Hematopoietic multipotent progenitor cell treated with erythropoietin and hydrocortisone succinate and interleukin-3 and kit ligand, for 15 days (in vitro differentiated cells): ENCODE data around the gene ZNF324.
A peak's percentile ranks its signal among the peaks of the same experiment; 100 is the strongest.
"Not testable (repeated sequence)": the region's sequence is repeated elsewhere in the genome, so short reads cannot be mapped to it uniquely, and the experiment has no call there.

Experiments
- DNase-seq: peaks from one replicate; pipeline ENCODE4 v3.0.0-alpha.2; 2015; ENCODE audit warnings: low spot score

The ZNF324 gene

GRCh38 chr19:58471736-58472135, 4.9 kb downstream of the ZNF324 start:
- DNase-seq: no peak

DNA sequence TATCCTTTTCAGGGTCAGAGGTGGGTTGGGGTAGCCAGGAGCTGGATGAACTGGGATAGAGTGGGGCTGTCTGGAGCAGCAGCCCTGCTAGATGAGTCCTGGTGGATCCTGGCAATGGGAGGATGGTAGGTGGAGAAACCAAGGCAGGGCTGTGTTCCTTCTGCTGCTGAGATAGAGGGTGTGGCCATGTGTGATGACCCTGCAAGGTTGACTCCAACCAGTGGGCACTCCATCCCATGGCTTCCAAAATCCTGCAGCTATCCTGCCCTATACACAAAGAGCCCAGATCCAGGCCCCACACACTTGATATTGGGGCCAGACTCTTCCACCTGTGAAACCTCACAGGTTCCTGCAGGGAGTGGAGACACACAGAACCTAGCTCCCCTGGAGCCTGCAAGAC, 6.9 kb downstream of the ZNF324 start:
- DNase-seq: no peak

DNA sequence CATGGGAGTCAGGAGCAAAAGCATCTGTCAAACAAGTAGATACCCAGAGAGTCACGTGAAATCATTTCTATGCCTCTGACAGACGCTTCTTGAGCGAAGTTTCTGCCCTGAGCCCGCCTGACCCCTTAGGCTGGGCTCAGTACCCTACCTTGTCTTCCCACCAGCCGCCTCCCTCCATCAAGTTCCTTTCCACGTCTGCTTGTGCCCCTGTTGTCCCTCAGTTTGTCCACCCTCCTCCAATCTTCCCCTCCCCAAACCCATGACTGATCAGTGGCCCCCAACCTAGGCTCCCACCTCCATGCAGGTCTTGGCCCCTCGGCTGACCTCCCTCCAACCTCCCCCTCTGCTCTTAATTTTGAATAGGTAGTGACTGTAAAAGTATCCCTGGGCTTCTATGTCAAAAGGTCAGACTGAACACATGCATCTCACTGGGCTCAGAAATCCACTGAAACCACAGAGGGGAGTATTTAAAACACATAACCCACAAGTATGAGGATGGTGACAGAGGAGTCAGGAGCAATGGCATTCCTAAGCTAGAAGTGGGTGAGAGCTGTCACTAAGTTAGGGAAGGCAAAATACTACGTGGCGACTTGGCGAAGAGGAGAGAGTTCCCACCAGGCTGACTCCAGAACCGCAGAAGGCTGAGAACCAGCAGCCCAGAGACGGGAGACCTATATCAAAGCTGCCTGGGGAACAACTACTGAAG, 7.6 kb downstream of the ZNF324 start:
- DNase-seq: no peak

- no peak for DNase-seq
Observed at GRCh38 chr19:58474997-58475713, 8.3 kb downstream of the ZNF324 start.

DNA sequence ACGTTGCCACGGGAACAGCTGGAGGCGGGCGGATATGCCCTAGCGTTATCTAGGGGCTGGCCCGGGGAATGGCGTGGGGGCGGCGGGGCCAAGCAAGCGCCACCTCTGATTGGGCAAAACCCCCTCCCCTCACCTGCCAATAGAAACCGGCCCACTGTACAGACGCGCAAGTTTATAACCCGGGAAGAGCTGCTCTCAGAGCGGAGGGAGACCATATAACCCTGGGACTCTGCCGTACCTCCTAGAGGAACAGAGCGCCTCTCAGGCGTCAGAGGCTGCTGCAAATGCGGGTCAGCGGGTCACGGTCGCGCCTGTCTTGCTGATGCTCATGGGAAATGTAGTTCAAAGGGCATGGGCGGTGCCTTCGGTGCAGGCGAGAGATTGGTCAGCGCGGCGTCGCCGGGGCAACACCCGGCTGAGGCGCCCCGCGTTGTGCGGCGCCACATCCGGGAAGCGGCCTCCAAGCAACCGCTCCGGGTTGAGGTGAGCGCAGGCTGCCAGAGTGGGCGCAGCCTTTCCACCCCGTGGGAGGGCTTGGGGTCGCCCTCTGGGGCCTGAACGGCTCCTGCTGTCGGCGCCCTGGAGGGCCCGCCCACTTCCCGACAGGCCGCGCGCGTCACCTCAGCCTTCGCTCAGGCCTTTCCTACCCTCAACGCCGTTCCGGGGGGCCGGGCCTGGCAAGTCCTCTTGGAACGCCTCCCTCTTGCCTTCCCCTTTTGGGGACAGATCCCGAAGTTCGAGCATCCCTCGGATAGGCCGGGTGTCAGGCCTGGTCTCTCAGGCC, 9.0 kb downstream of the ZNF324 start, which contains the start of gene ZNF446:
TSS of gene ZNF446 (plus strand) at position 639 of the 784 bp plus-strand sequence. CDS start 867 bp downstream, outside the sequence.
- DNase-seq: peak; percentile 97

- no peak for DNase-seq
Observed at GRCh38 chr19:58476498-58477015, 9.7 kb downstream of the ZNF324 start.

GRCh38 chr19:58477130-58477529, 10.2 kb downstream of the ZNF324 start:
- no peak for DNase-seq

DNA sequence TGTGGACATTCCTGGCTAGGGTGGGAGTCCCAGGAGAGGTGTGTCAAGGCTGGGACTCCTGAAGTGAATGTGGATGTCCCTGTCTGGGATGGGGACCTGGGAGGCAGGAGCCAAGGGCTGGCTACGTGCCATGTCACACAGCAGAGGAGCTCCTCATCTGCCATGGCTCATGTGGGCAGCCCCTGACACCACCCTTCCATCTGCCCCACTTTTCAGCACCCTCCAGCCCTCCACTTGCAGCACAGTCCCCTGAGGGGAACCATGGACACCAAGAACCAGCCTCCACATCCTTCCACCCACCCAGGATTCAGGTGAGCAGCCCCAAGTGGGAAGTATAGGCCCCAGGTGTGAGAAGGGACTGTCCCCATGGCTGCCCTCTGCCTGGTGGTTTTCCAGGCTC, 11.0 kb downstream of the ZNF324 start:
- DNase-seq: no peak

DNA sequence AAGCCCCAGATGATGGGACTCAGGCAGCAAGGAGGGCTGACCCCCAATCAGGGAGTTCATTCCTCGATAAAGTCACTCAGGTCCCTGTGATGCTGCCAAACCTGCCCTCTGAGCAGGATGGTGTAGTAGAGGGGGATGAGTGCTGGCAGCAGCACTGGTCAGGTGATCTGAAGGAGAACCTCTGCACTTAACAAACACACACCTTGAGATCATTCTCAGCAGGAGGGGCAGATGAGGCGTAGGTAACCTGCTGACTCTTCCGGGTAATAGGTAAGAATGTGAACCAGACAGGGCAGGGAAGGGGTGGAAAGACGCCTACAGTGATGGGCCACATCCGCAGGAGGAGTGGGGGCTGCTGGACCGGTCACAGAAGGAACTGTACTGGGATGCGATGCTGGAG, 12.4 kb downstream of the ZNF324 start:
- DNase-seq: no peak

GRCh38 chr19:58479736-58480480, 13.0 kb downstream of the ZNF324 start:
- no peak for DNase-seq

DNA sequence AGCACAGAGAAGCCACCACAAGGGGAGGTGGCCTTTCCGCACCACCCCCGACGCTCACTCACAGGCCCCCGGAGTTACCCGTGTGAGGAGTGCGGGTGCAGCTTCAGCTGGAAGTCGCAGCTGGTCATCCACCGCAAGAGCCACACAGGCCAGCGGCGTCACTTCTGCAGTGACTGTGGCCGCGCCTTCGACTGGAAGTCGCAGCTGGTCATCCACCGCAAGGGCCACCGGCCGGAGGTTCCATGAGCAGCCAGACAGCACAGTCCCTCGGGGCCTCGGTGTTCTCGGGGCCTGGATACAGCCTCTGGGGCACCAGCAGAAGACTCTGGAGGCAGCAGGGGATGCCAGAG, 13.6 kb downstream of the ZNF324 start:
- DNase-seq: no peak

GRCh38 chr19:58480831-58481230, 14.0 kb downstream of the ZNF324 start:
- DNase-seq: no peak

DNA sequence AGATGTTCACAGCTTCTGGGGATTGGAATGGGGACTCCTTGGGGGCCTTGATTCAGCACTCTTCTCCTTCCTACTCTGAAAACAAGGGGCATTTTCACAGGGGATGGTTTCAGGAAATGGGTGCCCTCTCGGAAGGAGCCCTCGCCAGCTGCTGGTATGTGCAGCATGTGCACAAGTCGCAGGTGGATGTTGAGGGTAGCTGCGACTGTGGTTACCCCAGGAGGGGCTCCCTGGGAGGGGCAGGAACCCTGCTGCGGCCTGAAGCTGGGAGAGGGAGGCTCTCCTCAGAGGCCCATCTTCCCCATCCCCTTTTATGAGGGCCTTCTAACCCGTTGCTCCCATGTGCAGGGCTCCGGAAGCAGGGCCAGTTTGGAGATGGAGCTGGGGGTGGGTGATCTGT, 15.5 kb downstream of the ZNF324 start:
- no peak for DNase-seq

GRCh38 chr19:58483776-58484175, 16.9 kb downstream of the ZNF324 start:
- DNase-seq: no peak

DNA sequence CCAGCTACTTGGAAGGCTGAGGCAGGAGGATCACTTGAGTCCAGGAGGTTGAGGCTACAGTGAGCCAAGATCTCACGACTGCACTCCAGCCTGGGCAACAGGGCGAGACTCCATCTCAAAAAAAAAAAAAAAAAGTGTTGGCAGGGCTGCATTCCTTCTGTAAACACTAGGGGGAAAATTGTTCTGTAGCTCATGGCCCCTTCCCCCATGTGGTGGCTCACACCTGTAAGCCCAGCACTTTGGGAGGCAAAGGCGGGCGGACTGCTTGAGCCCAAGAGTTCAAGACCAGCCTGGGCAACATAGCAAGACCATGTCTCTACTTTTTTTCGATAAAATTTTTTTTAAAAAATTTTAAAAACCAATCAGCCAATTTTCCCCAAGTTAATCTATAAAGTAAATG, 17.5 kb downstream of the ZNF324 start:
- not testable (repeated sequence) for DNase-seq

DNA sequence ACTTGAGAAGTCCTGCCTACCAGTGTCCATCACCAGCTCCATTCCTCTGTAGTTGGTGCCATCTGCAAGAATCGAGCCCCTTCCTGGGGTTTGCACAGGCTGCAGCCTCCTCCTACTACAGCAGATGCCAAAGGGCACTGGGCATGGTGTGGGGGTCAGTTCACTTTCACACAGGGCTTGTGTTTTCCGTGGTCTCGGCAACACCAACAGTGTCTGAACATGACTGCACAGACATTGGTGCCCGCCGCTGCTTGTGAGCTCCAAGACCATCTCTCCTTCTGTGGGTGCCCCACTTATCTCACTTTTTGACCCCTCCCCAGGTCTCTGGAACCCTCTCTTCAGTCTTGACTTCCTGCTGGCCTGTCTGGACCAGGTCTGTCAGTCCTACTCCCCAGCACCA, 24.5 kb downstream of the ZNF324 start:
- no peak for DNase-seq

GRCh38 chr19:58492265-58492664, 25.4 kb downstream of the ZNF324 start:
- no peak for DNase-seq

- DNase-seq: no peak
Observed at GRCh38 chr19:58497634-58498170, 30.8 kb downstream of the ZNF324 start.

DNA sequence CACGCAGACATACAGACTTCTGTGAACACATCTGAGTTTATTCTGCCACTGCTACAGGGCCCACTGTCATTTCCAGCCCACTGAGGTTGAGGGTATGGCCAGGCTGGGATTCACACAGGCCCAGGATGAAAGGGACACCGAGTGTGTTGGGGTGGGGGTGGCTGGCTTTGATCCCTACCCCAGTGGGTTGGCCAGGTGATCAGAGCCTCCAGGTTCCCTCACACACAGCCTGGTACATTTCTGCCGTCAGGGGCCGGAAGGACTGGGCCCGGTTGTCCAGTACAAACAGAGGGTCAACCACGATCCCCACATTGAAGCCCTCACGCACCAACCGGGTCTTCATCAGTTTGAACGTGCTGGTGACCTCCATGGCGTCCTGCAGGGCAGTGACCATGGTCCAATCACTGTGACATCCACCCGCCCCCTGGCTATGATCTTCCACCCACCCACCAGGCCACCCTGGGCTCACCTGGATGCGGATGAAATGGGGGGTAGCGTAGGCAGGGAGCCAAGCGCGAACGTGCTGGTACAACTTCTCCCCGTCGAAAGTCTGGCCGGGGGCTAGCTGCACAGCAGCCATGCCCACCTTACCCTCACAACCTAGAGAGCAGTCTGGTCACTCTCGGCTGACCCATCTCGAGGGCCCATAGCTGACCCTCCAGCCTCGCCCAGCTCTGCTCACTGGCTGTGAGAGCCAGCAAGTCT, 31.6 kb downstream of the ZNF324 start:
- DNase-seq: no peak

GRCh38 chr19:58499021-58499927, 32.4 kb downstream of the ZNF324 start:
- peak; percentile 99 for DNase-seq
